GM12878 (cell line): ENCODE data around the gene ADAMTS4. TPM values are rescaled to one million over a fixed set of nuclear protein-coding genes. Genes with fewer than 3 reads are reported as not detected.

Experiments
- CEBPZ ChIP-seq: fragments of 150-350 bp; IDR thresholded peaks from 2 replicates; pipeline ENCODE4 v1.6.1; 2016; ENCODE audit warnings: low read depth, low read length
- CREM ChIP-seq: IDR thresholded peaks from 2 replicates; pipeline ENCODE4 v1.6.1; 2014; ENCODE audit warnings: antibody characterized with exemption, low read depth
- CUX1 ChIP-seq: IDR thresholded peaks from 2 replicates; pipeline ENCODE4 v1.6.1; 2012; ENCODE audit warnings: improper control_type of control experiment, low read depth, low read length; ENCODE audit not compliant: insufficient replicate concordance
- HSF1 ChIP-seq: fragments of 150-350 bp; IDR thresholded peaks from 2 replicates; pipeline ENCODE4 v1.6.1; 2014; ENCODE audit warnings: mild to moderate bottlenecking, low read depth, low read length
- LARP7 ChIP-seq: fragments of 450-650 bp; IDR thresholded peaks from 2 replicates; pipeline ENCODE4 v1.6.1; 2017; ENCODE audit warnings: mild to moderate bottlenecking
- MAX ChIP-seq: IDR thresholded peaks from 2 replicates; pipeline ENCODE4 v1.6.1; 2012; ENCODE audit warnings: low read depth, low read length, improper control_type of control experiment
- MEF2A ChIP-seq: IDR thresholded peaks from 2 replicates; pipeline ENCODE4 v1.6.1; 2011; ENCODE audit warnings: low read depth, mild to moderate bottlenecking, low read length, moderate library complexity; ENCODE audit not compliant: insufficient read depth
- NBN ChIP-seq: fragments of 450-650 bp; IDR thresholded peaks from 2 replicates; pipeline ENCODE4 v1.6.1; 2016
- PAX5 ChIP-seq: IDR thresholded peaks from 2 replicates; pipeline ENCODE4 v1.6.1; 2011; ENCODE audit warnings: low read depth, low read length, borderline replicate concordance
- POLR2A ChIP-seq: IDR thresholded peaks from 2 replicates; pipeline ENCODE4 v1.6.1; 2011; ENCODE audit warnings: low read depth, mild to moderate bottlenecking, low read length
- POLR2AphosphoS2 ChIP-seq: IDR thresholded peaks from 2 replicates; pipeline ENCODE4 v1.6.1; 2011; ENCODE audit warnings: low read depth, mild to moderate bottlenecking, low read length, improper control_type of control experiment, moderate library complexity
- POLR2AphosphoS5 ChIP-seq: IDR thresholded peaks from 2 replicates; pipeline ENCODE4 v1.6.1; 2011; ENCODE audit warnings: mild to moderate bottlenecking, low read length, inconsistent platforms
- POU2F2 ChIP-seq: IDR thresholded peaks from 3 replicates; pipeline ENCODE4 v1.6.1; 2011; ENCODE audit warnings: low read depth, mild to moderate bottlenecking, low read length, borderline replicate concordance
- SP1 ChIP-seq: IDR thresholded peaks from one replicate; pipeline ENCODE4 v1.6.1; 2011; ENCODE audit warnings: low read depth, low read length
- ZNF592 ChIP-seq: fragments of 450-650 bp; IDR thresholded peaks from 2 replicates; pipeline ENCODE4 v1.6.1; 2017; ENCODE audit warnings: mild to moderate bottlenecking, moderate library complexity
- polyA plus RNA-seq, 11 experiments: library from polyadenylated mRNA; depleted of rRNA in 4 of 11; unstranded in 6 of 11; stranded (reverse) in 5 of 11; fragments of >200 nt; fragmentation: Nextera tagmentation in 4 of 11; fragmentation: Illumina TruSeq in 1 of 11; extraction: Ambion mirVana in 4 of 11; extraction: Trizol in 1 of 11; gene quantifications; 1 replicate in 1 of 11; 2 replicates in 10 of 11; pipeline versions ENCODE4 v1.2.1 to v1.2.3, GENCODE V29; 2011 to 2016; ENCODE audit warnings: inconsistent platforms in 2 of 11, missing spikeins in 2 of 11, low read depth in 1 of 11
- total RNA-seq, 4 experiments: library from RNA; depleted of rRNA in 3 of 4; stranded (reverse); fragments of >200 nt in 3 of 4; fragmentation: Illumina TruSeq in 1 of 4; extraction: Trizol in 1 of 4; gene quantifications; 2 replicates each; pipeline versions ENCODE4 v1.2.1 to v1.2.3, GENCODE V29; 2013 to 2021

ADAMTS4 gene
- total and polyA plus RNA-seq, 10 of the 15 experiments (the other 5 are each of a cell fraction or from before 2014, with no cell fraction given) = 0.01 to 0.13 (median 0.05) TPM; not detected in 2

- TF ChIP-seq POLR2AphosphoS2 (no peak), SP1 (peak; percentile 69), CREM (peak; percentile 74; the same call in 1 of the 2 replicates), PAX5 (peak; percentile 65; the same call in 1 of the 2 replicates), POLR2A (peak; percentile 42; the same call in 1 of the 2 replicates), CEBPZ (no peak), POU2F2 (0 out of 3 replicates have a peak, but pooled peaks have one; percentile 24), LARP7 (no peak), MAX (no peak), HSF1 (no peak), ZNF592 (no peak), MEF2A (peak; percentile 93), NBN (no peak), POLR2AphosphoS5 (no peak), CUX1 (no peak)
These were observed 13.6 kb downstream of the ADAMTS4 start (continued) for GRCh38 chr1:161185282-161185682.
